ENCODE measurements around the gene CALCB.

Gene CALCB

DNA sequence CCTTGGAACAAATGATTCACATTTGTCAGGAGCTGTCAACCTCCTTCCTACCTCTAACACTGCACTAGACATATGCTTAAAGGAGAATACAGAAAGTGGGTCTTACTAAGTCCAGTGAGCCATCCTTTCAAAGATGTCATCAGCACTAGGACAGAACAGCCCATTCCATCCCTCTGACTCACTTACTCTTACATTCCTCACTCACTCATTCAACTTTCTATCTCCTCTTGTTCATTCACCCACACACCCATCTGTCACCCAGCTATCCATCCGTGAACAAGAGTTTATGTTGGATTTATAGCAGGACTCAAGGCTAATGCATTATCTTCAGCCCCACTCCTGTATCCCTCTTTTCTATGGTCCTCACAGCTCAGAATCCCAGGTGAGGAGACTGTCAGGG is 50.5 kb downstream of the CALCB start:
- Mint-ChIP-seq H3K4me3 (no peak overlapping the region), H3K36me3 (no peaks in the 10 kb centered on the region), H3K4me1 (no peaks in the 10 kb centered on the region), H3K9me3 (no peaks in the 10 kb centered on the region), H3K27ac (no peak overlapping the region), H3K27me3 (peaks cover 43% of the 10 kb centered on the region)
- ATAC-seq = no peak

DNA sequence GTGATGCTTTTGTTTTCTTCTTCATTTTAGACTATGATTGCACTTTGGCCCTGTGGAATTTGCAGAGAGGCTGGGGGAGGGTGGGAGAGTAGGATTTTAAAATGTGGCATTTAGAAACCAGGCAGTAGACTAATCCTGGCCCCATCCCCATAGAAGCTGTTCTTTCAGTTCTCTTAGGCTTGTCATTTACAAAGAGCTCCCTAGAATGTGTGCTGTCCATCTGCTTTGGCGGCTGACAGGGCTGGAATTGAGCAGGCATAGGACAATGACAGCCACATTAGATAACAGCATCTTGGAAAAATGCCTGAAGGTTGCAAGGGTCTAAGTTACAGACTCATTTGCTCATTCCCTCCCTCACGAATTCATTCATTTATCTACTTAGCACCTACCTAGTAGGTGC is 51.1 kb downstream of the CALCB start:
- no peaks in the 10 kb centered on the region for H3K36me3 Mint-ChIP-seq
- no peak overlapping the region for H3K27ac Mint-ChIP-seq
- no peaks in the 10 kb centered on the region for H3K9me3 Mint-ChIP-seq
- H3K4me3 Mint-ChIP-seq = no peak overlapping the region
- H3K27me3 Mint-ChIP-seq = peaks cover 43% of the 10 kb centered on the region
- H3K4me1 Mint-ChIP-seq = no peaks in the 10 kb centered on the region
- ATAC-seq = no peak

DNA sequence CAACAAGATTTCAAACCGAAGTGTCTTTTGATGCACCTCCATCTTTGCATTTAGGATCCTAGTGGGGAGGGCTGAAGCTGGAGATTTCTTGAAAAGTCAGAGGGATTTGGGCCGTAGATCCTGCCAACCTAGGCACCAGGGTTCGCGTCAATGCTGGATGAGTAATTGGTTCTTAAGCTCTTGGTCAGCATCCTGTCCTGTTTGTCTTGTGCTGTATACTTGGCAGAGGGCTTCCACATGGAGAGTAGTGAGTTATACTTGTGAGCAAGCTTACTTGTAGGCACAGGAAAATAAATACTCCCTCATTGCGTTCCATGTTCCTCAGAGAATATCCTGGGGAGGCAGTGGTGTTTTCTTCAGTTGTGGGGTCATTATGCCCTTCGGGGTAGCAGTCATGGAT is 53.9 kb downstream of the CALCB start:
- ATAC-seq = no peak
- Mint-ChIP-seq H3K4me1 (no peaks in the 10 kb centered on the region), H3K27ac (no peak overlapping the region), H3K27me3 (peaks cover 35% of the 10 kb centered on the region), H3K9me3 (no peaks in the 10 kb centered on the region), H3K4me3 (no peak overlapping the region), H3K36me3 (no peaks in the 10 kb centered on the region)
